HL-60 (cell line): ENCODE results near the gene SEZ6.

ENCODE experiments used
- GABPA ChIP-seq: IDR thresholded peaks from 2 replicates; pipeline ENCODE4 v1.6.1; 2012; ENCODE audit warnings: low read depth
- POLR2AphosphoS5 ChIP-seq: IDR thresholded peaks from 2 replicates; pipeline ENCODE4 v1.6.1; 2012; ENCODE audit warnings: low read depth
- REST ChIP-seq: IDR thresholded peaks from 2 replicates; pipeline ENCODE4 v1.6.1; 2012; ENCODE audit warnings: low read depth; ENCODE audit not compliant: insufficient replicate concordance
- SPI1 ChIP-seq: IDR thresholded peaks from 2 replicates; pipeline ENCODE4 v1.6.1; 2012; ENCODE audit warnings: low read depth, mild to moderate bottlenecking, borderline replicate concordance
- TF ChIP-seq, protein P1 (sequence below): IDR thresholded peaks from one replicate; pipeline ENCODE4 v1.5.1; 2011; ENCODE audit warnings: low read length, control low read depth, inconsistent platforms; ENCODE audit not compliant: insufficient read depth

- TF ChIP-seq POLR2AphosphoS5 (no peak), REST (no peak), GABPA (no peak), SPI1 (no peak)
- TF ChIP-seq, protein P1, sequence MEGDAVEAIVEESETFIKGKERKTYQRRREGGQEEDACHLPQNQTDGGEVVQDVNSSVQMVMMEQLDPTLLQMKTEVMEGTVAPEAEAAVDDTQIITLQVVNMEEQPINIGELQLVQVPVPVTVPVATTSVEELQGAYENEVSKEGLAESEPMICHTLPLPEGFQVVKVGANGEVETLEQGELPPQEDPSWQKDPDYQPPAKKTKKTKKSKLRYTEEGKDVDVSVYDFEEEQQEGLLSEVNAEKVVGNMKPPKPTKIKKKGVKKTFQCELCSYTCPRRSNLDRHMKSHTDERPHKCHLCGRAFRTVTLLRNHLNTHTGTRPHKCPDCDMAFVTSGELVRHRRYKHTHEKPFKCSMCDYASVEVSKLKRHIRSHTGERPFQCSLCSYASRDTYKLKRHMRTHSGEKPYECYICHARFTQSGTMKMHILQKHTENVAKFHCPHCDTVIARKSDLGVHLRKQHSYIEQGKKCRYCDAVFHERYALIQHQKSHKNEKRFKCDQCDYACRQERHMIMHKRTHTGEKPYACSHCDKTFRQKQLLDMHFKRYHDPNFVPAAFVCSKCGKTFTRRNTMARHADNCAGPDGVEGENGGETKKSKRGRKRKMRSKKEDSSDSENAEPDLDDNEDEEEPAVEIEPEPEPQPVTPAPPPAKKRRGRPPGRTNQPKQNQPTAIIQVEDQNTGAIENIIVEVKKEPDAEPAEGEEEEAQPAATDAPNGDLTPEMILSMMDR, result no peak
Observed at GRCh38 chr17:29007456-29007855, 1.6 kb upstream of the SEZ6 start.
